ENCODE data around the gene SAE1.

DNA sequence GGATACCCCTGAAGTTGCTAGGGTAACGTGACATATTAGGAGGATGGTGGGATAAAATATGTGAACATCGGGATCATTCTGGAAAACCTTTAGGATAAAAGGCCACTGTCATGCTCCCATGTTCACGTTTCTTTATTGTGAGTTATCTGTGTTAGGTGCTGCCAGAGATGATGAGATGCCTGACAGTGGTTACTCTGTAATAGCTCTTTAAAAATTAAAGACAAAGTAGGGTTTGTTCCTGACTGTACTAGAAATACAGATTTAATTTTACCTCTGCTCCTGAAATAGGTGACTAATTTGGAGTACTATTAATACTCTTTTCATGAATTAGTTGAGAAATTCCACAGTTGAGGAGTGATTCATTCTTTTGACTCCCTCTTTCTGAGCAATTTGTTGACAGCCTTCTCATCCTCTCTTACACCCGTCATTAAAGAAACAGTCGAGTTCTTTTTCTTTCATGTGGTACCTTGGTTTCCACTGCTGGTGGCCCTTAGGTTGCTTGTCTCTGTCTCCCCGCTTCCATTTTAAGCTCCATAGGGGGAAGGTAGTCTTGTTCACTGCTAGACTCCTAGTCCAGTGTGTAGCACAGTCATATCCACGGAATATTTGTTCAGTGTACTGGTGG, 28.4 kb downstream of the SAE1 start:
- TF ChIP-seq, protein P1, sequence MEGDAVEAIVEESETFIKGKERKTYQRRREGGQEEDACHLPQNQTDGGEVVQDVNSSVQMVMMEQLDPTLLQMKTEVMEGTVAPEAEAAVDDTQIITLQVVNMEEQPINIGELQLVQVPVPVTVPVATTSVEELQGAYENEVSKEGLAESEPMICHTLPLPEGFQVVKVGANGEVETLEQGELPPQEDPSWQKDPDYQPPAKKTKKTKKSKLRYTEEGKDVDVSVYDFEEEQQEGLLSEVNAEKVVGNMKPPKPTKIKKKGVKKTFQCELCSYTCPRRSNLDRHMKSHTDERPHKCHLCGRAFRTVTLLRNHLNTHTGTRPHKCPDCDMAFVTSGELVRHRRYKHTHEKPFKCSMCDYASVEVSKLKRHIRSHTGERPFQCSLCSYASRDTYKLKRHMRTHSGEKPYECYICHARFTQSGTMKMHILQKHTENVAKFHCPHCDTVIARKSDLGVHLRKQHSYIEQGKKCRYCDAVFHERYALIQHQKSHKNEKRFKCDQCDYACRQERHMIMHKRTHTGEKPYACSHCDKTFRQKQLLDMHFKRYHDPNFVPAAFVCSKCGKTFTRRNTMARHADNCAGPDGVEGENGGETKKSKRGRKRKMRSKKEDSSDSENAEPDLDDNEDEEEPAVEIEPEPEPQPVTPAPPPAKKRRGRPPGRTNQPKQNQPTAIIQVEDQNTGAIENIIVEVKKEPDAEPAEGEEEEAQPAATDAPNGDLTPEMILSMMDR (IDR thresholded peaks at IDR 0.05): no peak
- TF ChIP-seq POLR2A (IDR thresholded peaks at IDR 0.05): no peak
- TF ChIP-seq EP300 (IDR thresholded peaks at IDR 0.05): no peak
